GM12878 (cell line): ENCODE data around the gene SPPL3. TPM values are rescaled to one million over a fixed set of nuclear protein-coding genes. Genes with fewer than 3 reads are reported as not detected.
A peak's percentile ranks its signal among the peaks of the same experiment; 100 is the strongest.

Experiments used
- ATAC-seq: fragments of 200-7000 bp; cut with Tn5 transposase; 3 replicates; pipeline ENCODE4 v1.9.1; 2020; ENCODE audit warnings: mild to moderate bottlenecking, moderate library complexity
- BruUV-seq: library from RNA; stranded (reverse); fragments of 400-500 nt; replicated peaks from 2 replicates; lab custom pipeline; 2021; lab: Mats Ljungman, UMichigan
- CTCF ChIA-PET: fragments of 300-600 bp; sonication (Branson Sonifier 250); formaldehyde crosslinking; extraction: SDS; loops from one replicate; lab custom pipeline; 2021; ENCODE audit warnings: inconsistent platforms; lab: Yijun Ruan, JAX
- POLR2A ChIA-PET: fragments of 350-600 bp; formaldehyde crosslinking; extraction: SDS; loops from one replicate; lab custom pipeline; 2021; ENCODE audit warnings: inconsistent platforms; lab: Charles Lee
- RAD21 ChIA-PET: fragments of 300-600 bp; sonication (Branson Sonifier 250); formaldehyde crosslinking; loops from one replicate; lab custom pipeline; 2023; ENCODE audit warnings: antibody characterized with exemption; ENCODE audit not compliant: unreplicated experiment; lab: Charles Lee
- SMC1A ChIA-PET: fragments of 300-600 bp; sonication (Branson Sonifier 250); formaldehyde crosslinking; loops from one replicate; lab custom pipeline; 2023; ENCODE audit not compliant: unreplicated experiment, uncharacterized antibody; lab: Charles Lee
- DNase-seq: peaks from one replicate; pipeline ENCODE4 v3.0.0-alpha.2; 2011; ENCODE audit warnings: low read depth, low spot score
- FAIRE-seq: peaks from 3 replicates; lab custom pipeline; 2011; peaks lifted over from hg19 to GRCh38; lab: Jason Lieb, UNC
- H2AFZ ChIP-seq: 2 replicates; pipeline ENCODE4 v1.6.0; 2011; ENCODE audit warnings: low read depth, low read length, control low read depth; ENCODE audit not compliant: control insufficient read depth
- H3K27ac ChIP-seq: 2 replicates; pipeline ENCODE4 v1.5.1; 2011; ENCODE audit warnings: control low read depth; ENCODE audit not compliant: control insufficient read depth, insufficient read depth
- H3K27me3 ChIP-seq, 2 experiments: replicated peaks in 1 of 2; 2 replicates each; pipeline versions ENCODE4 v1.6.0 to v1.6.1; 2011; ENCODE audit warnings: low read length in 1 of 2; ENCODE audit not compliant: control insufficient read depth in 2 of 2, insufficient read depth in 2 of 2
- H3K36me3 ChIP-seq, 2 experiments: 2 replicates each; pipeline ENCODE4 v1.5.1; 2011; ENCODE audit warnings: low read length in 1 of 2; ENCODE audit not compliant: control insufficient read depth in 2 of 2, insufficient read depth in 2 of 2
- H3K4me1 ChIP-seq: 2 replicates; pipeline ENCODE4 v1.6.1; 2011; ENCODE audit warnings: mild to moderate bottlenecking, low read length, moderate library complexity, mixed read lengths; ENCODE audit not compliant: control insufficient read depth, insufficient read depth
- H3K4me2 ChIP-seq: 2 replicates; pipeline ENCODE4 v1.6.0; 2011; ENCODE audit warnings: control low read depth; ENCODE audit not compliant: control insufficient read depth, insufficient read depth
- H3K4me3 ChIP-seq: fragments of 200-600 bp; sonication (generic); 2 replicates; pipeline ENCODE4 v1.5.1; 2016
- H3K79me2 ChIP-seq: 2 replicates; pipeline ENCODE4 v1.6.0; 2011; ENCODE audit warnings: low read length; ENCODE audit not compliant: control insufficient read depth, insufficient read depth
- H3K9ac ChIP-seq: 2 replicates; pipeline ENCODE4 v1.8.0; 2011; ENCODE audit warnings: low read length, control low read depth, mixed read lengths; ENCODE audit not compliant: control insufficient read depth, insufficient read depth
- H3K9me3 ChIP-seq: replicated peaks from 3 replicates; pipeline ENCODE4 v1.5.1; 2011; ENCODE audit warnings: mild to moderate bottlenecking, low read length; ENCODE audit not compliant: control insufficient read depth, insufficient read depth
- H4K20me1 ChIP-seq: 2 replicates; pipeline ENCODE4 v1.6.0; 2011; ENCODE audit not compliant: control insufficient read depth, insufficient read depth
- CUX1 ChIP-seq: IDR thresholded peaks from 2 replicates; pipeline ENCODE4 v1.6.1; 2012; ENCODE audit warnings: improper control_type of control experiment, low read depth, low read length; ENCODE audit not compliant: insufficient replicate concordance
- HDAC2 ChIP-seq: fragments of 200-600 bp; sonication (generic); IDR thresholded peaks from 2 replicates; pipeline ENCODE4 v1.6.1; 2017
- JUNB ChIP-seq: IDR thresholded peaks from 2 replicates; pipeline ENCODE4 v1.6.1; 2016; ENCODE audit warnings: antibody characterized with exemption, mild to moderate bottlenecking
- MLLT1 ChIP-seq: fragments of 450-650 bp; IDR thresholded peaks from 2 replicates; pipeline ENCODE4 v1.6.1; 2016; ENCODE audit warnings: mild to moderate bottlenecking
- MTA3 ChIP-seq: IDR thresholded peaks from 2 replicates; pipeline ENCODE4 v1.6.1; 2012; ENCODE audit warnings: low read length, inconsistent platforms, borderline replicate concordance
- RELB ChIP-seq: fragments of 450-650 bp; IDR thresholded peaks from 2 replicates; pipeline ENCODE4 v1.6.1; 2017; ENCODE audit warnings: low read depth, mild to moderate bottlenecking, moderate library complexity
- REST ChIP-seq: IDR thresholded peaks from 2 replicates; pipeline ENCODE4 v1.6.1; 2012; ENCODE audit warnings: mild to moderate bottlenecking, low read depth, low read length
- SMARCA5 ChIP-seq: fragments of 450-650 bp; IDR thresholded peaks from 2 replicates; pipeline ENCODE4 v1.6.1; 2017; ENCODE audit warnings: mild to moderate bottlenecking
- SMC3 ChIP-seq: IDR thresholded peaks from 2 replicates; pipeline ENCODE4 v1.6.1; 2011; ENCODE audit warnings: low read length, improper control_type of control experiment, borderline replicate concordance
- SREBF1 ChIP-seq: IDR thresholded peaks from 2 replicates; pipeline ENCODE4 v1.6.1; 2012; ENCODE audit warnings: mild to moderate bottlenecking, low read length
- SUZ12 ChIP-seq: fragments of 200-600 bp; sonication (generic); IDR thresholded peaks from one replicate; pipeline ENCODE4 v1.6.1; 2018; ENCODE audit warnings: antibody characterized with exemption, mild to moderate bottlenecking; ENCODE audit not compliant: unreplicated experiment
- TBL1XR1 ChIP-seq: IDR thresholded peaks from 2 replicates; pipeline ENCODE4 v1.6.1; 2012; ENCODE audit warnings: low read depth, low read length, improper control_type of control experiment
- WGBS: methylation state at CpG from one replicate; pipeline ENCODE4 v1.1.6; 2016; ENCODE audit warnings: low lambda C conversion rate; ENCODE audit not compliant: insufficient replicate concordance, insufficient coverage; ENCODE audit errors: missing lambda C conversion rate; 5-methylcytosine and 5-hydroxymethylcytosine counted together
- in situ Hi-C: fragments of 300-500 bp; cut with MboI; formaldehyde crosslinking; loops from 9 replicates; pipeline ENCODE4 v1.14.3; 2018; ENCODE audit warnings: mixed read lengths
- intact Hi-C: fragments of 100-400 bp; cut with micrococcal nuclease; formaldehyde crosslinking; loops from one replicate; pipeline ENCODE4 v1.14.2; 2022; ENCODE audit not compliant: unreplicated experiment
- polyA plus RNA-seq, 11 experiments: library from polyadenylated mRNA; depleted of rRNA in 4 of 11; unstranded in 6 of 11; stranded (reverse) in 5 of 11; fragments of >200 nt; fragmentation: Nextera tagmentation in 4 of 11; fragmentation: Illumina TruSeq in 1 of 11; extraction: Ambion mirVana in 4 of 11; extraction: Trizol in 1 of 11; gene quantifications; 1 replicate in 1 of 11; 2 replicates in 10 of 11; pipeline versions ENCODE4 v1.2.1 to v1.2.3, GENCODE V29; 2011 to 2016; ENCODE audit warnings: inconsistent platforms in 2 of 11, missing spikeins in 2 of 11, low read depth in 1 of 11
- total RNA-seq, 4 experiments: library from RNA; depleted of rRNA in 3 of 4; stranded (reverse); fragments of >200 nt in 3 of 4; fragmentation: Illumina TruSeq in 1 of 4; extraction: Trizol in 1 of 4; gene quantifications; 2 replicates each; pipeline versions ENCODE4 v1.2.1 to v1.2.3, GENCODE V29; 2013 to 2021

SPPL3 gene
- total and polyA plus RNA-seq, 10 of the 15 experiments (the other 5 are each of a cell fraction or from before 2014, with no cell fraction given), result 4.3 to 45.5 (median 11.7) TPM

- no peak for FAIRE-seq
- in situ Hi-C loops, result no loop called here
- ChIA-PET CTCF (interaction anchor here (0.6 to 1.5 kb wide), 7 partner anchors 52 to 1476 kb away, joined by 3 to 10 read pairs (median 5); partner anchors contain the start of gene POP5), RAD21 (interaction anchor here (0.8 to 1.5 kb wide), 3 partner anchors 14 to 247 kb away, joined by 4 to 7 read pairs (median 5); partner anchors contain the start of genes POP5 and UNC119B)
- H4K20me1 ChIP-seq, result no peaks in the 10 kb centered on the region
- peak overlapping the region; percentile 53; the same call in 1 of the 2 replicates for H3K4me2 ChIP-seq
- 58% methylated on average over 5 of the region's 5 CpGs for WGBS
- no peaks in the 10 kb centered on the region; the same call in 1 of the 2 replicates for H3K79me2 ChIP-seq
- H2AFZ ChIP-seq, result no peak overlapping the region
- no peak overlapping the region for H3K27ac ChIP-seq
- intact Hi-C loops, result no loop called here
- TF ChIP-seq REST, result no peak
- TF ChIP-seq MLLT1, result no peak
- no peak for TF ChIP-seq SREBF1
- TF ChIP-seq TBL1XR1, result no peak
- TF ChIP-seq JUNB, result no peak
- no peak for TF ChIP-seq SMC3
- TF ChIP-seq CUX1, result no peak
- TF ChIP-seq SUZ12, result no peak
- no peak for TF ChIP-seq RELB
- TF ChIP-seq MTA3, result no peak
- TF ChIP-seq HDAC2, result no peak
- no peak for TF ChIP-seq SMARCA5
- TF ChIP-seq, all 136 proteins: peak for 0
- DNase-seq (no peak), ATAC-seq (no peak)
- no peaks in the 10 kb centered on the region for H3K9me3 ChIP-seq
- peaks cover 6 to 8% of the 10 kb centered on the region in 2 experiments for H3K36me3 ChIP-seq
- ChIA-PET SMC1A (interaction anchor here (1.1 to 1.4 kb wide), 5 partner anchors 28 to 247 kb away, joined by 3 to 8 read pairs (median 3); partner anchors contain the start of gene POP5), POLR2A (no interaction called here)
- H3K4me1 ChIP-seq, result peaks cover 22% of the 10 kb centered on the region
- H3K9ac ChIP-seq, result no peak overlapping the region
- no peak overlapping the region for H3K4me3 ChIP-seq
- BruUV-seq, result no TSS peak
- H3K27me3 ChIP-seq, result no peaks in the 10 kb centered on the region
Measured at GRCh38 chr12:120724720-120725119, 179.4 kb downstream of the SPPL3 start.
